DMS153 (cell line): ENCODE measurements around the gene ARHGAP12.
"Not testable (repeated sequence)": the region's sequence is repeated elsewhere in the genome, so short reads cannot be mapped to it uniquely, and the experiment has no call there.

ENCODE experiments used
- DNase-seq: peaks from one replicate; lab custom pipeline; 2025; lab: John Stamatoyannopoulos, UW

Gene ARHGAP12

DNA sequence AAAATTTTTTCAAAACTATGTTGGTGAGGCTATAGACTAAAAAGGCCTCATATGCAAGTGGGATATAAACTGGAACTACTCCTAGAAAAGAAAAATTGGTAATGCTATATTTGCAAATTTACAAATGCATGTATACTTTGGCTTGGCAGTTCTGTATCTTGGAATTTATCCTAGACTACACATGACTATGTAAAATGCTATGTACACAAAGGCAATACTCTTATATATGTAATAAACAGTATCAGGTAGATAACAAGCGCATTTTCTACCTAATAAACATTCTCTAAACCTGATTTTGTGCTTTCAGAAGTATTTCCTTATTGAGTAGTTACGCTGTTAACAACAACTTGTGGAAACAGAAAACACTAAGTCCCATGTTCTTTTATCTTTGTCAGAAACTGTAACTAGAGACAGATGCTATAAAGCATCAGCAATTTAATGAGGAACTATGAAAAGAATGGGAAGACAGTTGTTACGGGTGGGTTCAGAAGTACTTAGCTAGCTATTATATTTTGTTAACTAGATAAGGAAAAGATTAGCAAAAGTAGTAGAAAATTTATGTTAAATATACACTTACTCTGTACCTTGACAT is 107.8 kb downstream of the ARHGAP12 start:
- DNase-seq, result no peak

DNA sequence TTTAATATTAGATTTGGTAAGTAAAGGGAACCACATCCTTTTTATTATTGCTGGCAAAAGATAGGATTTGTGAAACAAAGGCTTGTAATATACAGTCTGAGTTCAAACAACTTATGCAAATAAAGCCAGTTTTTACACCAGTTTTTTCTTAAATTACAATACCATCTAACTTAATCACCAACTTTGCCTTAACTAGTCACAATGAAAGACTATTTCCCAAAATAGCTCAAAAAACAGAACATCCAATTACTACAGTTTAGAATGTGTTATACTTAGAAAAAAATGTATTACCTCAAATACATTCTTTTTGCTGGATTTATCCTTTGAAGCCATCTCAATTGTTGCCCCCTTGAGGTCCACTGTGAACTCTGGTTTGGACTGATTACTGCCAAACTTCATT is 108.5 kb downstream of the ARHGAP12 start:
- no peak for DNase-seq

DNA sequence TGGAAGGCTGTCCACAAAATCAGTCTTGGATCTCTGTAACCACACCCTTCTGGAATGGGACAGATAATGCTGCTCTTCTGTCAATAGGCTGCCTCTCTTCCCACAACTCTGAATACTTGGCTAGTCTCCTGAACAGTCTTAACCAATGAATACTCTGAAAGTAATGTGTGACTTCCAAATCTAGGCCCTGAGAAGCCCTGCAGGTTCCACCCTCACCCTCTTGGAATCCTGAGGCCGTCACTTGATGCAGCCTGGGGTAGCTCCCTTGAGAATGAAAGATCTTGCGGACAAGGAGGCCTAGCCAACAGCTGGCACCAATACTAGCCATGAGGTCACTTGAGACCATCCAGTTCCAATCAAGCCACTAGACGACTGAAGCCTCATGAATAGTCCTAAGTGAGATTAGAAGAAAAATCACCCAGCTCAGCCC is 109.2 kb downstream of the ARHGAP12 start:
- DNase-seq, result no peak

DNA sequence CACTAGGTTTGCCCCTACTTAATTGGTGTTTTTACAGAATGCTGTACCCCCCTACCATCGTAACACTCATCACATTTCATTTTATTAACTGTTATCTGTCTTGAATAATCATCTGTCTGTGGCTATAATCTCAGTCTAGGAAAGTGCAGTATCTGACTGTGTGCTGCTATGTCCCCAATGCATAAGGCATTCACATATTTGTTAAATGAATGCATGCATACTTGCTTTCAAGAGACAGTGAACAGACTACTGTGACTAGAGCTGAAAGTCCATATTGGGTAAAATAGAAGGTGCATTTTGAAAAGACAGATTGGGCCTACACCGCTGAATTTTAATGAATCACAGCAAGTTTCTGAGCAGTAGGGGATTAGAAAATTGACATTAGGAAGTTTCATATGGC is 112.3 kb downstream of the ARHGAP12 start:
- no peak for DNase-seq

DNA sequence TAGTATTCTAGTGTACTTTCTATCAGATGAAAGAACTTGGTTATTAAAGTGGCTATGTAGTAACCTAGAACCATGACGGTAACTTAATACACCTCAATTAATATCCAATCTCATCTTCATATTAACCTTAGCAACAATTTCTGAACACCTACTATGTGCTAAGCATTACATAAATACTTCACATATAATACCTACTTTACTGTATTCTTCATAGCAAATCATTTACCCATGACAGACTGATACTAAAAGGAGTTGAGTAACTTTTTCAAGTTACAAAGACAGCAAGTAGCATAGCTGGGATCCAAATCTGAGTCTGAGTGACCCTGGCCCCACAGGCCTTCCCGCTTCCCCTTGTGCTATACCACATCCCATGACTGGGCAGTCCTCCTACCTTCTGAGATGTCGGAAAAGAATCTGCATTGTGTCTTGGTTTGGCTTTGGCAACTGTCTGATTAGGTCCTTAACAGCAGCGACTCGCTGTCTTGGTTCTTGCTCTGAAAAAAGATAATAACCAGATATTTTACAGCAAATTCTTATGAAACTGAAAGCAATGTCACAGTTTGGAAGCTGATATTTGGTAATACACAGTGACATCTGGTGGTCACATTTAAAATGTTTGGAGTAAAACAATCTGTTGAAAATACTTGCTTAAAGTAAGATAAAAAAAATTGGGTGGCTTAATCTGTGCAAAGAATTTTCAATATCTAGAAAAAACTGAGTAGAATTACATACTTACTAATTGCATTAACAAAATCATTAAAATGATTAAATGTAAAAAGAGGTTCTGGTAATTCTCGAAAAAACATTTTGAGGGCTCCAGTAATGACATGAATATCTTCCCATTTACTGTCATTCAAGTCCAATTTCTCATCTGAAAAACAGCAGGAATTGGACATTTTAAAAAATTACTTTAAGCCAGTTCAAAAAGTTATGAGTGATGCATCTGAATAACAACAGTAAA is 120.1 kb downstream of the ARHGAP12 start:
- no peak for DNase-seq

DNA sequence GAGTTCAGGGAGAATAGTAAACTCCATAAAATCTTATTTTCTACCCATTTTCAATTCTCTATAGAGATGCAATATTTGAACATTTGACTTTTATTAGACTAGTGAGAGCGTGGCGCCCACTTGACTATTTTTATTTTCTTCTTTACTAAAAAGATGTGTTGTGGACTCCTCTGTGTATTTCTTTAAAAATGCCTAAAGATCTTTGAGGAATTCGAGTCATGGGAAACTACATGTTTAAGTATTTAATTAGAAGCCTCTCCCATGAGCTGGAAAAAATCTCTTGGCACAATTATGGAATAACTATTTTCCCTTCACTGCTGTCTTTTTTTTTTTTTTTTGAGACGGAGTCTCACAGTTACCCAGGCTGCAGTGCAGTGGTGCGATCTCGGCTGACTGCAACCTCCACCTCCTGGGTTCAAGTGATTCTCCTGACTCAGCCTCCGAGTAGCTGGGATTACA is 124.2 kb downstream of the ARHGAP12 start:
- no peak for DNase-seq

DNA sequence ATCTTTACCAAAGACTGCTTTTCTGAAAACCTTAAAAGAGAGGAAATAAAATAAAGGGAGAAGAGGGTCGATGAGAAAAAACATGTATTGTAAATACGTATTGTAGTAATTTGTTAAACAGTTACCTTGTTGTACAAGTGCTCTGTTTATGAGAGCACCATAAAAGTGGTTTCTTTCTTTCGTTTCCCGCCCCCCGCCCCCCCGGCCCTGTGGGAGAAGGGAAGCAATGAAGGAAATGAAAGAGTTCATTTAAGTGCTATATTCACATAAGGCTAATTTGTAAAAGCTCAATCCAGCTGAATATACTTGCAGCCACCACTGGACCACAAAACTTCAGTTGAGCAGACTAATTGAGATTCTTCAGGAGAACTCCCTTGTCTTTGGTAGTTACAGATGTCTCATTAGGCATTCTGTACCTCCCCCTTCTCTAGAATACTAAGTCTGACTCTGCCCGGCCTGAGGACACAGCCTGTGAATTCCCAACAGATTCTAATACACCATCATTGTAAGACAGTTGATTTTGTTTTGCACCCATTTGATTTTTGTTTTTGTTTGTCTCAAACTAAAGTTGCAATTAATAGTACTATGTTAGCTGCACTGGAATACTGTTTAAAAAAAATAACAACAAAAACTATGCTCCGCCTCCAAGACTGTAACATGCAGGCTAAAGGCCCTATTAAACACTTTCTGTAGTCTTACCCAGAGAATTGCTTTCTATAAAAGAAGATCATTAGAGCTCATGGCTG is 124.9 kb downstream of the ARHGAP12 start:
- DNase-seq, result no peak

DNA sequence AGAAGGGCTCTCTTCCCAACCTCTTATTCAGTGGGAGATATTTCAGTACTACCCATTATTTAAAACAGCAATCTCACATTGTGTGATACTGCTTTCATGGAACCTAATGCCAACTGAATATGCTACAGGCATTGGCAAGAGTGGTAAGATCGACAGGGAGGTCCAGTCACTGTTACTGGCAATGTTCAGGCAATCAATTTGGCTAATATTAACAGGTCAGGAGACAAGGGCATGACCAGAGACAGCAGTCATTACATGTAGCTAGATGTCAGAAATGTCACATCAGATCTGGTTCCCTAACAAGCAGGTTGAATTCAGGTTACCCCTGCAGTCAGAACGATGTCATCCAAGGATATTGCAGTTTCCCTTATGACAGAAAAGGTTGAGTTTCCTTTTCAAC is 129.4 kb downstream of the ARHGAP12 start:
- DNase-seq, result no peak

DNA sequence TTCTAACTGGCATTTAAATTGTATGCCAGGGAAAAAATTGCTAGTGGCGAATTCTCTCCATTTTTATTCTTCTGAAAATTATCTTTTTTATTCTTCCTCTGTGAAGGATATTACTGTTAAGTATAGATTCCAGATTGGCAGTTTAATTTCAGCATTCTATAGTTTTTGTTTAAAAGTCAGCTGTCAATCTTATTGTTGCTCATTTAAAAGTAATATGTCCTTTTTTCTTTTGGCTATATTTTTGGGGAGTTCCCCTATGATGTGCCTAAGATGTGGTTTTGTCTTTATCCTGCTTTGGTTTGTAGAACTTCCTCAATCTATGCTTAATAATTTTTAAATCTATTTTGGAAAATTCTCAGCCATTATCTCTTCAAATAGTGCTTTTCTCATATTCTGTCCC is 135.9 kb downstream of the ARHGAP12 start:
- no peak for DNase-seq

DNA sequence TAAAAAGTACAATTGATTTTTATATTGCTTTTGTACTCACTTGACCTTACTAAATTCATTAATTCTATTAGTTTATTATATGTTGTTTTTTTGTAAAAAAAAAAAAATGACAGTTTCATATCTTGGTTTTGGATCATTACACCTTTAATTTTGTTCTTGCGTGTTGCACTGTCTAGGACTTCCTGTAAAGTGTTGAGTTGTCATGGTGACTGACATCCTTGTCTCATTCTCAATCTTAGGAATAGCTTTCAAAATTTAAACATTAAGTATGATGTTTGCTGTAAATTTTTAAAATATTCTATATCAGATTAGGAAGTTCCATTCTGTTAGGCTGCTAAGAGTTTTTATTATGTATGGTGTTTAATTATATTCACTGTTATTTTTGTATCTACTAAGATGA is 139.1 kb downstream of the ARHGAP12 start:
- no peak for DNase-seq

DNA sequence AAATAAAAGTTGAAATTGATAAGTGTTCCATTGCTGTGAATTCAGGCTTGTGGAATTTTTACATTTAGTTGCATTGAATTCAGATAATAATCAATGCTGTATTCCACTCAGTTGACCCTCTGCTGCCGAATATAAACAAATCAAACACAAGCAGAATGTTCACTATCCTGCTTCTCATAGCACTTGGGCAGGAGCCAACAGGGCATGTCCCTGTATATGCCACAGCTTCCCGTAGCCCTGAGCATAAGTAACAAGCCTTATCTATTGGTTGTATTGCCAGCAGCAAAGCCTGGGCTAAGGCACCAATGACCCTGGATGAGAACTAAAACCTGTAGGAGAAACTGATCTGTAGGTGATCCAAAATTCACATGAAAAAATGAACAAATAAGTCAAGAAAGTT is 145.9 kb downstream of the ARHGAP12 start:
- no peak for DNase-seq

DNA sequence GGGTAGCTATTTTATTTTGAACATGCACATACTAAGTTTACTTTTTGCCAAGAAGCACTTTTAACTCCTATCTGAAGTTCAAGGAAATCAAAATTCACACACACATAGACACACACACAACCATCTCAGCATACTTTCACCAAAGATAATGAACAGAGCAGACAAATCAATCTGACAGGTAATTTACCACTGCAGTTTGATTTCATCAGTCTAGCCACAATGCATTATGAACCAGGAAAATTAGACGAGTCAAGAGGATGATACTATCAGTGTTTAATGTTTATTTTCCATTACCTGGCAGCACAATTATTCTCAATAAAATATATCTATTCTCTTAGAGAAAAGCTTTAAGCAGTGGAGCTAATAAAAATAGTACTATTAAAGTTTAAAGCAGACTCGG is 147.9 kb downstream of the ARHGAP12 start:
- DNase-seq, result no peak

DNA sequence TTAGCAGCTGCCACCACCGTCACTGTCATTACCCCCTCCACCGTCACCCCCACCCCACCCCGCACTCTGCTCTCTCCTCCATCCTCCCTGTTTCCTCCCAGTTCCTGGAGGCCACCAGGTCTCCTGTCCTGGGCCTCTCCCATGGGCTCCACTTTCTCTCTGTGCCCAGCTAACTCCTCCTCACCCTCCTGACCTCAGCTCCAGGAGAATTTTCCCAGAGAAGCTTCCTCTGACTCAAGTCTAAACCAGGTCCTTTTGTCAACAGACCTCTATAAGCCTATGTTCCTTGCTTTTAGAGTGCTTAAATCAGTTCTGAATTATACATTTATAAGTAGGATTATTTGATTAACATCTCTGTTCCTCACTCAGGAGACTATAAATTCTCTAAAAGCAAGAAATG is 150.0 kb downstream of the ARHGAP12 start:
- DNase-seq, result no peak

DNA sequence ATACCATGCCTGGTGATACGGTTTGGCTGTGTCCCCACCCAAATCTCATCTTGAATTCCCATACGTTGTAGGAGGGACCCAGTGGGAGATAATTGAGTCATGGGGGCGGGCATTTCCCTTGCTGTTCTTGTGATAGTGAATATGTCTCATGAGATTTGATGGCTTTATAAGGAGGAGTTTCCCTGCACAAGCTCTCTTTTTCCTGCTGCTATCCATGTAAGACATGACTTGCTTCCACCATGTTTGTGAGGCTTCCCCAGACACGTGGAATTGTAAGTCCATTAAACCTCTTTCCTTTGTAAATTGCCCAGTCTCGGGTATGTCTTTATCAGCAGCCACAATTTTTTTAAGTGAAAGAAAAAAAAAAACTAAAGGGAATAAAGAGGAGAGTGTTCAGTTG is 152.5 kb downstream of the ARHGAP12 start:
- DNase-seq, result no peak

DNA sequence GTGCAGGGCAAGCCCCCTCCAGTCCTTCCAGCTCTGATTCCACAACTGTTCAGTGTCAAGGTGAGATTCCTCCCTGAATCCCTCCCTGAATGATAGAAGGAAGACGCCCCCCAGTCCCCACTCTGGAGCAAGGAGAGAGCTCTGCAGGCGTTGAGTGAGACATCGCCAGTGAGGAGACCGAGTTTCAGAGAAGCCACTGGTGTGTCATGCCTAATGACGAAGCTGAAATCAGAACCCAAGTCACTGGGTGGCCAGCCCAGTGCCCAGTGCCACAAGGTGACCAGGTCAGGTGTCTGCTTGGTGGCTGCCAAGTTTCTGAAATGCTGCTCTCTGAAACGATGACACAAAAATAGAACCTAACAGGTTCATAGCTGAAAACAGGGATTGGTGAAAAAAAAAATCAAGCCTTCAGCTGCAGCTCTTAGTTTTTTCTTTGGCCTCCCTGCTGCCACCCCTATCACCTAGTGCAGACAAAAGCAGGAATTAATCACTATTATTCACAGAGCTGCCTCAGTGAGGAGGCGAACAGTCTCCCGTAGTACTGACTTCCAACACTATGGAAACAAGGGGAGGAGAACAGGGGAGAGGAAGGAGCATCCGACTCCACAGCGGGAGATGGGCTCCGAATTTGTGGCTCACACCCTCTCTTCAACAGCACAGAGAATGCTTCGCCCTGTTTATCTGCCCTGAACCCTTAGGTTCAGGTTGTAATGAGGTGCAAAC is 153.5 kb downstream of the ARHGAP12 start:
- no peak for DNase-seq

DNA sequence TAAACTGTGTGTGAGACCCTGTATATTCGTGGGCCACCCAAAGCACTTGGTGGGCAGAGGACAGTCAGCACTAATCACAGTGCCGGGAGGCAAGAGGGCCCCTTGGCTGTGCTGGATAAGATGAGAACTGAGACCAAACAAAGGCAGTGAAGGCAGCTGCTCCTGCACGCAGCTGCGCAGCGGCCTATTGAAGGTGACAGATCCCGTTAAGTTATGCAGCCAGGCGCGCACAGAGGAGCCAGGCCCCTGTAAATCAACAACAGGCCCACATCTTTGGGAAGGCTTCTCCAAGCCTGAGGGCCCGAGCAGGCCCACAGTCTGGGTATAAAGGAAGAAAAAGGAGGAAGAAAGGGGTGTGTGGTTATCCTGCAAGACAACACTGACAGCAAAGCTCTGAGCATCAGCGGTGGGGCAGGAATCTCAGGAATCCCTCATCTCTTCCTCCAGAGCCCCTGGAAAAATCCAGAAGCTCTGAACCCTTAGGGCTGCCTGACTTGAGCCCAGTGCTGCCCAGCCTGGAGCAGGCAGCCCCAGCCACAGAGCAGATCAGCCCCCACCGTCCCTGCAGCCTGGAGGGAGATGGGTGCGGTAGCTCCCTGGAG is 154.2 kb downstream of the ARHGAP12 start:
- DNase-seq, result no peak

DNA sequence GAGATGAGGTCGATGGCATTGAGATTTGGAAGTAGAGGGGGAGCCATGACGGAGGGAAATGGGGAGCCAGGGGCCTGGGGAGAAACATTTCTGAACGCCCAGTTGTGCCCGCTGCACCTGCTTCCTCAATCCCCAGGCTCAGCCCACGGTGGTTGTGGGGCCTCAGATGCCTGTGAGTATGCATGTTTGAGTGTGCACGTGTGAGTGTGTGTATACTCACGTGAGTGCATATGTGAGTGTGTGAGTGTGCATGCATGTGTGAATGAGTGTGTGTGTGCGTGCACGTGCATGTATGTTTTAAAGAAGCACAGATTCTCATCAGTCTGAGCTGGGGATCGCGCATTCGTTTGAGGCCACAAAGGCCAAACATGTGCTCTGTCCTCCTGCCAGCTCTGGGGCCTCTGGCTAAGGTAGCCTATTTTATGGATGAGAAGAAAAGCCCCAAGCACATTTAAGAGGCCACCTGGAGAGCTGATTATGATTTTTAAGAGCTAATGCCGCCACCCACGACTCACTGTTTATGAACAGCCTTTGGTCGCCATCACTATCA is 154.8 kb downstream of the ARHGAP12 start:
- DNase-seq, result no peak

DNA sequence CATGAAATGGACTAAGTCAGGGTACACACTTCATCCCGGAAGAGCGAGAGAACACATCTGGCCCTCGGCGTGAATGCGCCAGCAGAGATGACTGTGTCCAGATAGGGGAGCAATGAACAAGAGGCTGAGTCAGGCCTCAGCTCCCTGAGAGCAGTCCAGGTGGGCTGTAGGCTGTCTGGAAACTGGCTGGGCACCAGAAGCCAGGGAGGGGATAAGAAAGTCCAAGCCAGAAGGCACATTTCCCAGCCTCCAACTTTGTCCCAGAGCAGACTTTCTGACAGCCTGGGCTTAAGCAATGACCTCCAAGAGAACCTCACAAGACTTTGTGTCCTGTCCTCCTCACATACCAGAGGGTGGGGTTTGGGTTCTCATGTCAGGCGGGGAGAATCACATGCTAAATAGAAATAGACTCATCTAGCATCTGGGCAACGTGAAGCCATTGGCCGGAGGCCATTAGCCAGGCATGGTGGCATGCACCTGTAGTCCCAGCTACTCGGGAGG is 157.2 kb downstream of the ARHGAP12 start:
- DNase-seq, result no peak

DNA sequence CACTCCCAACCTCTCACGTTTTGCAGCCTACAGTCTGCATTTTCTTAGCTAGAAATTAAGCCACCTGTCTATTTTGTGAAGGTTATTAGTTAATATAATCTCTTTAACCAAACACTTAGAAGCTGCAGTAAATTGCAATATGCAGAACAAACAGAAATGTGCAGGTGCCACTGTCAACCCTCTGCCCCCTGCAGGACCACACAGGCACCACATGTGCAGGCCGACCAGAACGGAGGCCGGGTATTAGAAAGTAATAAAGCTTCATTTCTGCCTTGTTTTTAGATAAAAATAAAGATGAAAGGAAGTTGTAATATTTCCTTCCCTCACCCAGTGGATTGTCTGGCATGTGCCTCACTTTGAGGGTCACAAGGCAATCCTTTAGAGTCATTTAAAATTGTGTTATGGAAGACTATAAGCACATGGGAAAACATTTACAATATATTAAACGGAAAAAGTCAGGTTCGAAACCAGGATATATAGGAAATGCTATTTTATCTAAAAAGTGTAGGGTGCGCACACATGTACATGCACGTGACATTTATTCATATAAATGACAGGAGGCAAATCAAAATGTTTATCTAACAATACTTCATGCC is 158.2 kb downstream of the ARHGAP12 start:
- DNase-seq, result no peak

DNA sequence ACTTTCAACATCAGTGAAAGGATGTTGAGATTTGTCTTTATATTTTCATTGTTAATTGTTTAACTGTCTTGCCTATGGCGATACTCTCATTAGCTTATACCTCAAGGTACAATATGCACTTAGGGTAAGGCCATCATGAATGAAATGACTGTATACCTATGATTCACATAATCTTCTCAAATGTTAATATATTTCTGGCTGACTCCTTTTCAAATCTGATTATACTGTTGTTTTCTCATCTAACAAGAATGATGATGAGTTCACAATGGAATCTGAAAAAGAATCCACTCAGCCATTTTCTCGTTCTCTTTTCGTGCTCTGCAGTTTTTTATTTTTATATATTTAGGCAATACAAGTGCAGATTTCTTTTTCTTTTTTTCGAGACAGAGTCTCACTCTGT is 159.1 kb downstream of the ARHGAP12 start:
- no peak for DNase-seq

DNA sequence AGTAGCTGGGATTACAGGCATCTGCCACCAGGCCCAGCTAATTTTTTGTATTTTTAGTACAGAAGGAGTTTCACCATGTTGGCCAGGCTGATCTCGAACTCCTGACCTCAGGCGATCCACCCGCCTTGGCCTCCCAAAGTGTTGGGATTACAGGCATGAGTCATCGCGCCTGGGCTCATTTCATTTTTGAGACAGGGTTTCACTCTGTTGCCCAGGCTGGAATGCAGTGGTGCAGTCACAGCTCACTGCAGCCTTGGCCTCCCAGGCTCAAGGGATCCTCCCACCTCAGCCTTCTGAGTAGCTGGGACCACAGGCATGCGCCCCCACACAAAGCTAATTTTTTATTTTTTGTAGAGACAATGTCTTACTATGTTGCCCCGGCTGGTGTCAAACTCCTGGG is 159.7 kb downstream of the ARHGAP12 start:
- not testable (repeated sequence) for DNase-seq
